OCI-LY7 (cell line): ENCODE measurements around the gene AKT3.

Source experiments
- EZH2phosphoT487 ChIP-seq: fragments of 200-600 bp; sonication (generic); IDR thresholded peaks from 2 replicates; pipeline ENCODE4 v1.6.1; 2018; ENCODE audit warnings: low read depth, borderline replicate concordance, mild to moderate bottlenecking, mixed run types, antibody characterized with exemption, low read length, moderate library complexity, mixed read lengths
- TF ChIP-seq, protein P1 (sequence below): fragments of 200-600 bp; sonication (generic); conservative IDR thresholded peaks from 2 replicates; pipeline ENCODE4 v1.5.1; 2014; ENCODE audit warnings: mild to moderate bottlenecking, antibody characterized with exemption, low read length, moderate library complexity, mixed read lengths

GRCh38 chr1:243561588-243562319, 288.3 kb downstream of the AKT3 start:
- TF ChIP-seq, protein P1, sequence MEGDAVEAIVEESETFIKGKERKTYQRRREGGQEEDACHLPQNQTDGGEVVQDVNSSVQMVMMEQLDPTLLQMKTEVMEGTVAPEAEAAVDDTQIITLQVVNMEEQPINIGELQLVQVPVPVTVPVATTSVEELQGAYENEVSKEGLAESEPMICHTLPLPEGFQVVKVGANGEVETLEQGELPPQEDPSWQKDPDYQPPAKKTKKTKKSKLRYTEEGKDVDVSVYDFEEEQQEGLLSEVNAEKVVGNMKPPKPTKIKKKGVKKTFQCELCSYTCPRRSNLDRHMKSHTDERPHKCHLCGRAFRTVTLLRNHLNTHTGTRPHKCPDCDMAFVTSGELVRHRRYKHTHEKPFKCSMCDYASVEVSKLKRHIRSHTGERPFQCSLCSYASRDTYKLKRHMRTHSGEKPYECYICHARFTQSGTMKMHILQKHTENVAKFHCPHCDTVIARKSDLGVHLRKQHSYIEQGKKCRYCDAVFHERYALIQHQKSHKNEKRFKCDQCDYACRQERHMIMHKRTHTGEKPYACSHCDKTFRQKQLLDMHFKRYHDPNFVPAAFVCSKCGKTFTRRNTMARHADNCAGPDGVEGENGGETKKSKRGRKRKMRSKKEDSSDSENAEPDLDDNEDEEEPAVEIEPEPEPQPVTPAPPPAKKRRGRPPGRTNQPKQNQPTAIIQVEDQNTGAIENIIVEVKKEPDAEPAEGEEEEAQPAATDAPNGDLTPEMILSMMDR, result no peak
- TF ChIP-seq EZH2phosphoT487, result no peak
